Dendritic cell treated with granulocyte-macrophage colony-stimulating factor and Interleukin-4, amounts not matched to agents 40 ng/mL and 50 ng/mL, for 4 days (primary cell): ENCODE data around the gene DNAH5.
"Not testable (repeated sequence)": the region's sequence is repeated elsewhere in the genome, so short reads cannot be mapped to it uniquely, and the experiment has no call there.

Experiments
- H3K27ac Mint-ChIP-seq: one replicate; pipeline ENCODE4 v1.8.0; 2022; ENCODE audit warnings: mild to moderate bottlenecking, mixed read lengths
- H3K27me3 Mint-ChIP-seq: one replicate; pipeline ENCODE4 v1.8.0; 2022; ENCODE audit warnings: mild to moderate bottlenecking, mixed read lengths
- H3K36me3 Mint-ChIP-seq: one replicate; pipeline ENCODE4 v1.8.0; 2022; ENCODE audit warnings: low read depth, mixed read lengths
- H3K4me1 Mint-ChIP-seq: one replicate; pipeline ENCODE4 v1.8.0; 2022; ENCODE audit warnings: low read depth, mixed read lengths
- H3K4me3 Mint-ChIP-seq: one replicate; pipeline ENCODE4 v1.8.0; 2022; ENCODE audit warnings: mild to moderate bottlenecking, moderate library complexity, mixed read lengths
- H3K9me3 Mint-ChIP-seq: one replicate; pipeline ENCODE4 v1.8.0; 2022; ENCODE audit warnings: mixed read lengths
- intact Hi-C: fragments of 100-400 bp; cut with micrococcal nuclease; formaldehyde crosslinking; loops from one replicate; pipeline ENCODE4 v1.15.0; 2022

The DNAH5 gene

DNA sequence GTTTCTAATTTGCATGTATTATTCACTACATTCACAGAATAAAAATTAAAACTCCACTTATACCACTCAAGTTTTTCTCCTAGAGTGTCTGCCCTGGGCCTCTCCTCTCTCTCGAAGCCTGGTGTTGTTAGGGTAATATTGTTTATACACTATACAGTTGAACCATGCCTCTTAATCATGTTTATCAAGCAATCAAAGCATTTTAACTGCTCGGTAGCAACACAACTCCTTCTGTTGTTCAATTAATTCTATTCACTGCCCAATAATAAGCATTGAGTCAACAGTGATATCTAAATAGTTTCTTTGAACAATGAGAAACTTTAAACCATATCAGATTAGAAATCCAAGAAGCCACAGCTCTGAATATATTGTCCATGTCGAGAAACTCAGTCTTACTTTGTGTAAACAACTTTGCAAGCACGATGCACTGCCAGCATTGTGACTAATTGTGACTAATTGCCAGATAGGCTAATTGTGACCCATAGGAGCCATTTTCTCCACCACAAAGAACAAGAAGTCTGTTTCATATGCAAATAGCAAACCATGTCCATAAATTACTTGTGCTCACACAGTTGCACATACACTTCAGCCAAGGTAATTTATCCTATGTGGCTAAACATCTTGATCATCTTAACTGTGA lies at the start of gene DNAH5:
Gene DNAH5 (minus strand): TSS at position 129 of the 640 bp plus-strand sequence. CDS start 250 bp downstream, outside the sequence.
- Mint-ChIP-seq H3K27me3 (no peaks in the 10 kb centered on the region), H3K36me3 (no peaks in the 10 kb centered on the region), H3K4me3 (no peak within 1 kb of the TSS), H3K9me3 (no peaks in the 10 kb centered on the region), H3K27ac (no peak within 1 kb of the TSS), H3K4me1 (no peaks in the 10 kb centered on the region)
- intact Hi-C loops: no loop called here

- Mint-ChIP-seq H3K4me3 (no peak overlapping the region), H3K4me1 (peaks cover 6% of the 10 kb centered on the region), H3K27ac (no peak overlapping the region), H3K9me3 (peaks cover 11% of the 10 kb centered on the region), H3K36me3 (no peaks in the 10 kb centered on the region), H3K27me3 (peaks cover 12% of the 10 kb centered on the region)
- intact Hi-C loops: no loop called here
Observed at GRCh38 chr5:13993926-13994325, 49.4 kb upstream of the DNAH5 start.

GRCh38 chr5:13992795-13993194 lies 48.3 kb upstream of the DNAH5 start:
- H3K4me3 Mint-ChIP-seq: no peak overlapping the region
- intact Hi-C loops: no loop called here
- H3K4me1 Mint-ChIP-seq: peaks cover 6% of the 10 kb centered on the region
- H3K27ac Mint-ChIP-seq: no peak overlapping the region
- H3K9me3 Mint-ChIP-seq: peaks cover 9% of the 10 kb centered on the region
- H3K27me3 Mint-ChIP-seq: peaks cover 12% of the 10 kb centered on the region
- H3K36me3 Mint-ChIP-seq: no peaks in the 10 kb centered on the region

DNA sequence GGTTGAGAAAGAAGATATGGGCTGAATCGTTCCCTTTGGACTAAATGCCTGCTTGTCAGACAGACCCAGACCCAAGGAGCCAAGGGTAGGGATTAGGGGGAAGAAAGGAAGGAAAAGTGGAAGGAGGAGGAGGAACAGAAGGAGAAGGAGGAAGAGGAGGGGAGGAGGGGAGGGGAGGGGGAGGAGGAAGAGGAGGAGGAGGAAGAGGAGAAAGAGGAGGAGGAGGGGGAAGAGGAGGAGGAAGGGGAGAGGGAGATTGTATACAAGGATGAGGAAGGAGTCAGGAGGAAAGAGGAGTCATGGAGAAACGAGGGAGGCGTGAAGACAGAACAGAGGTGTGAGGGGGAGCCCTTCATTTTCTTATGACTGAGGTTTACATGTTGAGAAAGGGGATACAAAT lies 46.9 kb upstream of the DNAH5 start:
- intact Hi-C loops: no loop called here
- no peak overlapping the region for H3K4me3 Mint-ChIP-seq
- H3K27ac Mint-ChIP-seq: no peak overlapping the region
- H3K9me3 Mint-ChIP-seq: no peaks in the 10 kb centered on the region
- H3K36me3 Mint-ChIP-seq: no peaks in the 10 kb centered on the region
- H3K4me1 Mint-ChIP-seq: peaks cover 6% of the 10 kb centered on the region
- peaks cover 10% of the 10 kb centered on the region for H3K27me3 Mint-ChIP-seq

DNA sequence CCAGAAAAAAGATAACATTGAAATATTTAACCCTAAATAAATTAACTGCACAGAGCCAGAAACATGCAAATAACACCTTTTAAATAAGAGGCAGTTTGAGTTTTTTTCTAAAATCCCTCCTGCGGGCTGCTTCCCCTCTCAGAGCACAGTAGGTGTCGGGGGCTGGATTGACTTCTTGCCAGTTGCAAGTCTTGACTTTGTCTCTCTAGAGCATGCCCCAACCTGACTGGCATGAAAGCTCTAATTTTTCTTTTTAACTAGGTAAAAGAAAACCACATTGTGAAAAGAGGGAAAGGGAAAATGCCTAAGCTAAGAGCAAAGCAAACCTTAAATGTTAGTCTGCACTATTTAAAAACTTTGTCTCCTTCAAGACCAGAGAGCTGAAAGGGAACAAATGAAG lies 46.4 kb upstream of the DNAH5 start:
- H3K9me3 Mint-ChIP-seq: no peaks in the 10 kb centered on the region
- no peak overlapping the region for H3K27ac Mint-ChIP-seq
- H3K27me3 Mint-ChIP-seq: peaks cover 11% of the 10 kb centered on the region
- no peak overlapping the region for H3K4me3 Mint-ChIP-seq
- peaks cover 6% of the 10 kb centered on the region for H3K4me1 Mint-ChIP-seq
- intact Hi-C loops: no loop called here
- no peaks in the 10 kb centered on the region for H3K36me3 Mint-ChIP-seq

DNA sequence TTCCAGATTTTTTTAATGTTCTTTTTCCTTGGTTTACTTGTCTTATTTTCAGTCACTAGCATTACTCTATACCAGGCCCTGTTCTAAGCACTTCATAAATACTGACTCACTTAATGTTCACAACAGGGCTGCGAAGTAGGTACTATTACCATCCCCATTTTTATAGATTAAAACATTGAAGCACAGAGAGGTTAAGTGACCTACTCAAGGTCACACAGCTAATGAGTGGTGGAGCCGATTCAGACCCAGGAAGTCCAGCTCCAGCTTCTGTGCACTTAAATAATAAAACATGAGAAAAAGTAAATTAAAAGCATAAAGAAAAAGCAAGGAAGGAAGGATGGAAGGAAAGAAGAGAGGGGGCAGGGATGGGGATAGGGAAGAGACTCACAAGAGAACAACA lies 45.3 kb upstream of the DNAH5 start:
- Mint-ChIP-seq H3K4me1 (peaks cover 6% of the 10 kb centered on the region), H3K36me3 (no peaks in the 10 kb centered on the region), H3K27ac (no peak overlapping the region), H3K9me3 (no peaks in the 10 kb centered on the region), H3K27me3 (peaks cover 12% of the 10 kb centered on the region), H3K4me3 (no peak overlapping the region)
- intact Hi-C loops: loop anchor here (5.0 to 10.0 kb wide), 3 partner anchors 362 to 657 kb away; no protein-coding TSS in a partner anchor

DNA sequence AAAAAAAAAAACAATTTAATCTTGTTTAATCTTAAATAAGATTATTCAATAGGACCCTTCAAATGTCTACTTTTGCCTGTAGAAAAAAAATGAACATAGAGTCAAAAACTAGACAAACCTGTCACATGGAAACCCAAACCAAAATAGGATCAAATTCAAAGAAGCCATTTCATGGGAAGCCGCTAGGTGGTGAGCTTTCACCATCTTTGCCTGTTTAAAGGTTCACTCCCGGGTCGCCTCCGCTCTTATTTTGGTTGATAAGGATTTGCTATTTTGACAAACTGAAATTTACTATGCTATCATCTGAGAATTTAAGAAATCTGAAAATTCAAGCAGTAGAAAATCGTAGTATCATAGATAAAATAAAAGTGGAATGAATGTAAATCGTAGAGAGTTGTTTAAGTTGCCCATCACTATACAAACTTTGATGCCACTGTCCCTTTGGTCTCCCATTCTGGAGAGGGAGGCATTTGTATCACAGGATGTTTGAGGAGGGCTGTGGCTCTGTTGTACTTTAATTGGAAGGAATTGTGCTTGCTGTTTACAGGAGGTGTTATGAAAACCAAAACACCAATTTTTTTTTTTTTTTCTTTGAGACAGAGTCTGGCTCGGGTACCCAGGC lies 43.5 kb upstream of the DNAH5 start:
- Mint-ChIP-seq H3K27me3 (peaks cover 5% of the 10 kb centered on the region), H3K27ac (no peak overlapping the region), H3K9me3 (no peaks in the 10 kb centered on the region), H3K36me3 (no peaks in the 10 kb centered on the region), H3K4me1 (peaks cover 6% of the 10 kb centered on the region), H3K4me3 (no peak overlapping the region)
- intact Hi-C loops: loop anchor here (1.0 to 10.0 kb wide), 4 partner anchors 282 to 659 kb away; no protein-coding TSS in a partner anchor

- Mint-ChIP-seq H3K9me3 (no peaks in the 10 kb centered on the region), H3K27me3 (peaks cover 1% of the 10 kb centered on the region), H3K27ac (no peak overlapping the region), H3K36me3 (no peaks in the 10 kb centered on the region), H3K4me1 (no peaks in the 10 kb centered on the region), H3K4me3 (no peak overlapping the region)
- intact Hi-C loops: loop anchor here (5.0 to 10.0 kb wide), 3 partner anchors 366 to 661 kb away; no protein-coding TSS in a partner anchor
Observed at GRCh38 chr5:13985731-13986418, 41.4 kb upstream of the DNAH5 start.

- not testable (repeated sequence) for H3K27me3 Mint-ChIP-seq, H3K9me3 Mint-ChIP-seq, H3K4me1 Mint-ChIP-seq, H3K36me3 Mint-ChIP-seq, H3K4me3 Mint-ChIP-seq, H3K27ac Mint-ChIP-seq
- intact Hi-C loops: loop anchor here (5.0 to 10.0 kb wide), 3 partner anchors 367 to 662 kb away; no protein-coding TSS in a partner anchor
Observed at GRCh38 chr5:13984888-13985287, 40.4 kb upstream of the DNAH5 start.

DNA sequence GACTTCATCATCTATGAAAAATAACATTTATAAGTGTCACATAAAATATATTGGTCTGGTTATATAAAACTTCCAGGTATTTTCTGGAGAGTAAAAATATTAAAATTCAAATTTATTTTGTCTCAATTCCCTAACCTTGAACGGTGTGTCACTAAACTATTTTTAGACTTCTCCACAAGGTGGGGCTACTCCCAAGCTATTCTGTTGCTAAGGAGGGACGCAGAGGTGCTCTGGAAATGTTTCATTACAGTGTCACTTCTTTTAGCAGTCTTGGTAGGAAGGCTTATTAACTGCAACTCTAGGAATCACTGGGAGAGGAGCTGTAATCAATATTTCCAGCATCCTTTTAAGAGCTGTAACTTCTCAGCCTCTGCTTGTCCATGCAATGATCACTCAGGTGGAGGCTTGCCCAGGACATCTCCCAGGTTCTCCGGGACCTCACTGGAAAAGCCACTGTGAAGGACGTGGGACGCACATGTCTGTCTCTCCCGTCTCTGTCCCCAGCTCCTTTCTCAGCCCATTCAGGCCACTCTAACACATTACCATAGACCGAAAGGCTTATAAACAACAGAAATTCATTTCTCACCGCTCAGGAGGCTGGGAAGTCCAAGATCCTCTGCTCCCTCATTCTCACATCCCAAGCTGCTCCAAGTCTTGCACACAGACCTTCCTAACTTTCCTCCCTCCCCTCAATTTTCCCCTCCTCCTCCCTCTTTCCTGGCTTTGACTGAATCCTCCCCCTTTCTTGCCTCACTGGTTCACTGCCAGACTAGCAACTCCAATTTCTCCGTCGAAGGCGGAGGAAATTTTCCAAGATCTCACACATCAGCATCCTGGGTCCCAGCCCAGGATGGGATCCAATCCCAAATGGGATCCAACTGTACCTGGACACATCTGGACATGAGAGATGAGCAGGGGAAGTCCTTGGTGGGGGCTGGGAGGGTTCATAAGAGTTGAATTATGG lies 32.7 kb upstream of the DNAH5 start:
- no peaks in the 10 kb centered on the region for H3K36me3 Mint-ChIP-seq
- H3K9me3 Mint-ChIP-seq: no peaks in the 10 kb centered on the region
- H3K27me3 Mint-ChIP-seq: peaks cover 3% of the 10 kb centered on the region
- no peaks in the 10 kb centered on the region for H3K4me1 Mint-ChIP-seq
- intact Hi-C loops: no loop called here
- no peak overlapping the region for H3K27ac Mint-ChIP-seq
- H3K4me3 Mint-ChIP-seq: no peak overlapping the region

- Mint-ChIP-seq H3K27me3 (peaks cover 8% of the 10 kb centered on the region), H3K4me3 (no peak overlapping the region), H3K36me3 (no peaks in the 10 kb centered on the region), H3K4me1 (no peaks in the 10 kb centered on the region), H3K9me3 (no peaks in the 10 kb centered on the region), H3K27ac (no peak overlapping the region)
- intact Hi-C loops: no loop called here
Observed at GRCh38 chr5:13976223-13976622, 31.7 kb upstream of the DNAH5 start.

GRCh38 chr5:13975246-13975645 lies 30.8 kb upstream of the DNAH5 start:
- Mint-ChIP-seq H3K27ac (no peak overlapping the region), H3K4me3 (no peak overlapping the region), H3K36me3 (no peaks in the 10 kb centered on the region), H3K9me3 (no peaks in the 10 kb centered on the region), H3K27me3 (peaks cover 7% of the 10 kb centered on the region), H3K4me1 (no peaks in the 10 kb centered on the region)
- intact Hi-C loops: no loop called here

GRCh38 chr5:13973724-13974123 lies 29.2 kb upstream of the DNAH5 start:
- H3K27ac Mint-ChIP-seq: no peak overlapping the region
- H3K4me3 Mint-ChIP-seq: no peak overlapping the region
- H3K9me3 Mint-ChIP-seq: no peaks in the 10 kb centered on the region

More at GRCh38 chr5:13973724-13974123, 29.2 kb upstream of the DNAH5 start:
- Mint-ChIP-seq H3K4me1 (no peaks in the 10 kb centered on the region), H3K27me3 (peaks cover 10% of the 10 kb centered on the region), H3K36me3 (no peaks in the 10 kb centered on the region)
- intact Hi-C loops: no loop called here
